KMS-11 (cell line): ENCODE measurements around the gene IFT57.

Source experiments
- H2AFZ ChIP-seq: fragments of 200-600 bp; sonication (generic); 2 replicates; pipeline ENCODE4 v1.6.1; 2016; ENCODE audit warnings: antibody characterized with exemption, mixed run types, low read depth
- H3K27ac ChIP-seq: fragments of 200-600 bp; sonication (generic); 2 replicates; pipeline ENCODE4 v1.6.1; 2016; ENCODE audit warnings: mild to moderate bottlenecking, mixed run types
- H3K27me3 ChIP-seq: fragments of 200-600 bp; sonication (generic); 2 replicates; pipeline ENCODE4 v1.6.1; 2017; ENCODE audit warnings: mild to moderate bottlenecking, low read depth, mixed run types, moderate library complexity; ENCODE audit not compliant: insufficient read depth
- H3K36me3 ChIP-seq: fragments of 200-600 bp; sonication (generic); 2 replicates; pipeline ENCODE4 v1.6.1; 2017; ENCODE audit warnings: mild to moderate bottlenecking, mixed run types; ENCODE audit not compliant: insufficient read depth
- H3K4me1 ChIP-seq: fragments of 200-600 bp; sonication (generic); 2 replicates; pipeline ENCODE4 v1.6.1; 2016; ENCODE audit warnings: mild to moderate bottlenecking, low read depth, mixed run types; ENCODE audit not compliant: poor library complexity, severe bottlenecking
- H3K4me2 ChIP-seq: fragments of 200-600 bp; sonication (generic); 2 replicates; pipeline ENCODE4 v1.7.0; 2016; ENCODE audit warnings: mild to moderate bottlenecking, mixed run types
- H3K4me3 ChIP-seq: fragments of 200-600 bp; sonication (generic); IDR thresholded peaks from 2 replicates; pipeline ENCODE4 v1.6.1; 2017; ENCODE audit warnings: low read depth, low read length, mixed read lengths; ENCODE audit not compliant: insufficient read depth
- H3K79me2 ChIP-seq: fragments of 200-600 bp; sonication (generic); 2 replicates; pipeline ENCODE4 v1.6.1; 2016; ENCODE audit warnings: low read depth, mixed run types; ENCODE audit not compliant: insufficient read depth
- H3K9ac ChIP-seq: fragments of 200-600 bp; sonication (generic); 2 replicates; pipeline ENCODE4 v1.6.1; 2016; ENCODE audit warnings: mild to moderate bottlenecking, mixed run types
- H4K20me1 ChIP-seq: fragments of 200-600 bp; sonication (generic); 2 replicates; pipeline ENCODE4 v1.6.1; 2016; ENCODE audit warnings: mild to moderate bottlenecking, mixed run types; ENCODE audit not compliant: insufficient read depth
- TF ChIP-seq, protein P1 (sequence below): fragments of 200-600 bp; sonication (generic); conservative IDR thresholded peaks from 2 replicates; pipeline ENCODE4 v1.6.1; 2017; ENCODE audit warnings: low read depth, mild to moderate bottlenecking, antibody characterized with exemption, low read length, moderate library complexity, mixed read lengths

IFT57 gene

DNA sequence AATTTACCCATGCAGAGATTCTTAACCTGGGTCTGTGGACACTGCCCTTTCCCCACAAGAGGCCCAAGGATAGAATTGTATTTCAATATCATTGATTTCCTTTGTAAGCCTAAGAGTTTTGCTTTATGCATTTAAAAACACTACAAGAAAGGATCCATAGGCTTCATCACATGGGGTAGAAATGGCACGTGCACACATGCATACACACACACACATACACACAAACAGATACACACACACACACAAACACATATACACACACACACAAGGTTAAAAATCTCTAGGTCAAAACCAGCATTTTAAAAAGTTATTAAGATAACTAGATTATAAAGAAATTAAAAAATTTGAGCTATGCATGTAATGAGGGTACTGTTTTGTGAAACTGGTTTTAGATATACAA lies 95.9 kb downstream of the IFT57 start:
- TF ChIP-seq, protein P1, sequence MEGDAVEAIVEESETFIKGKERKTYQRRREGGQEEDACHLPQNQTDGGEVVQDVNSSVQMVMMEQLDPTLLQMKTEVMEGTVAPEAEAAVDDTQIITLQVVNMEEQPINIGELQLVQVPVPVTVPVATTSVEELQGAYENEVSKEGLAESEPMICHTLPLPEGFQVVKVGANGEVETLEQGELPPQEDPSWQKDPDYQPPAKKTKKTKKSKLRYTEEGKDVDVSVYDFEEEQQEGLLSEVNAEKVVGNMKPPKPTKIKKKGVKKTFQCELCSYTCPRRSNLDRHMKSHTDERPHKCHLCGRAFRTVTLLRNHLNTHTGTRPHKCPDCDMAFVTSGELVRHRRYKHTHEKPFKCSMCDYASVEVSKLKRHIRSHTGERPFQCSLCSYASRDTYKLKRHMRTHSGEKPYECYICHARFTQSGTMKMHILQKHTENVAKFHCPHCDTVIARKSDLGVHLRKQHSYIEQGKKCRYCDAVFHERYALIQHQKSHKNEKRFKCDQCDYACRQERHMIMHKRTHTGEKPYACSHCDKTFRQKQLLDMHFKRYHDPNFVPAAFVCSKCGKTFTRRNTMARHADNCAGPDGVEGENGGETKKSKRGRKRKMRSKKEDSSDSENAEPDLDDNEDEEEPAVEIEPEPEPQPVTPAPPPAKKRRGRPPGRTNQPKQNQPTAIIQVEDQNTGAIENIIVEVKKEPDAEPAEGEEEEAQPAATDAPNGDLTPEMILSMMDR: no peak
- Histone ChIP-seq H3K9ac (peak overlapping the region; percentile 87; the same call in 1 of the 2 replicates), H4K20me1 (no peaks in the 10 kb centered on the region), H3K4me2 (peak overlapping the region; percentile 94; the same call in 1 of the 2 replicates), H2AFZ (no peak overlapping the region), H3K36me3 (no peaks in the 10 kb centered on the region), H3K4me3 (peak overlapping the region; percentile 37), H3K27me3 (no peaks in the 10 kb centered on the region), H3K27ac (peak overlapping the region; percentile 96), H3K79me2 (no peaks in the 10 kb centered on the region), H3K4me1 (peaks cover 47% of the 10 kb centered on the region)

DNA sequence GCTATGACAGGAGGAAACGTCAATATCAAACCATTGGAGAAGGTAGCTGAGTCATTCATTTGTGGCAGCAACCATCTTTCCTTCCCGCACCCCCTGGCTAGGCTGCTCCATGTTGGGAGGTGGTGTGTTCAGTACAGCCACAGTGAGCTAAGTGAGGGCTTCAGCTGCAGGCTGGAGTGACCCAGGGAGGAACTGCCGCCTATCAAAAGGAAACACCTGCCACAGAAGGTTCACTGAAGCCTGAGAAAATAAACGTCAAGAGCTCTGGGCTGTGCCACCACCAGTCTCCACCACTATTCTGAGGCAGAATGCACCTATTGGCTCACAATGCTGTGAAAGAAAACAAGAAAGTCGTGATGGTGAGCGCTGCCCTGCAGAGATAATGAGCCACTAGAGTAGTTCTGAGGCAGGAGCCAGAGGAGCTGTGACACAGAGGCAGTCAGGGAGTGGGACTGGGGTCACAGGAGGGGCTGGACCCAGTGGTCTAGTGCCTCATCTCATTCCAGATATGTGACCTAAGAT lies 96.6 kb downstream of the IFT57 start:
- Histone ChIP-seq H3K4me2 (peak overlapping the region; percentile 94), H2AFZ (peak overlapping the region; percentile 85), H4K20me1 (no peaks in the 10 kb centered on the region), H3K27me3 (no peaks in the 10 kb centered on the region), H3K4me1 (peaks cover 47% of the 10 kb centered on the region), H3K36me3 (no peaks in the 10 kb centered on the region), H3K4me3 (peak overlapping the region; percentile 37), H3K9ac (peak overlapping the region; percentile 87), H3K27ac (peak overlapping the region; percentile 96), H3K79me2 (no peaks in the 10 kb centered on the region)
- TF ChIP-seq, protein P1: no peak

DNA sequence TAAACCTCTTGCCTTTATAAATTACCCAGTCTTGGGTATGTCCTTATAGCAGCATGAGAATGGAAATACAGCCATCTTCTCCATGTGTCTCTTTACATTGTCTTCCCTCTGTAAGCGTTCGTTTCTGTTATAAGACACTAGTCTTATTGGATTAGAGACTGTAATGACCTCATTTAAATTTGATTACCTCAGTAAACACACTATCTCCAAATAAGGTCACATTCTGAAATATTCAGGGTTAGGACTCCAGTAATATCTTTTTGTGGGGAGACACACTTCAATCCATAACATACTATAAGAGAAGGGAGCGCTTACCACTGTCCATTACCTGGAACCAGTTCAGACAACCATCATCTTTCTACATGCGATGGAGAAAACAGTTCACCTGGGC lies 97.1 kb downstream of the IFT57 start:
- H2AFZ ChIP-seq: peak overlapping the region; percentile 85
- peak overlapping the region; percentile 87 for H3K9ac ChIP-seq
- TF ChIP-seq, protein P1: no peak
- peak overlapping the region; percentile 94 for H3K4me2 ChIP-seq
- no peaks in the 10 kb centered on the region for H4K20me1 ChIP-seq
- H3K27ac ChIP-seq: peak overlapping the region; percentile 96
- H3K4me3 ChIP-seq: peak overlapping the region; percentile 52
- H3K27me3 ChIP-seq: no peaks in the 10 kb centered on the region
- no peaks in the 10 kb centered on the region for H3K36me3 ChIP-seq
- H3K4me1 ChIP-seq: peaks cover 47% of the 10 kb centered on the region
- H3K79me2 ChIP-seq: no peaks in the 10 kb centered on the region

DNA sequence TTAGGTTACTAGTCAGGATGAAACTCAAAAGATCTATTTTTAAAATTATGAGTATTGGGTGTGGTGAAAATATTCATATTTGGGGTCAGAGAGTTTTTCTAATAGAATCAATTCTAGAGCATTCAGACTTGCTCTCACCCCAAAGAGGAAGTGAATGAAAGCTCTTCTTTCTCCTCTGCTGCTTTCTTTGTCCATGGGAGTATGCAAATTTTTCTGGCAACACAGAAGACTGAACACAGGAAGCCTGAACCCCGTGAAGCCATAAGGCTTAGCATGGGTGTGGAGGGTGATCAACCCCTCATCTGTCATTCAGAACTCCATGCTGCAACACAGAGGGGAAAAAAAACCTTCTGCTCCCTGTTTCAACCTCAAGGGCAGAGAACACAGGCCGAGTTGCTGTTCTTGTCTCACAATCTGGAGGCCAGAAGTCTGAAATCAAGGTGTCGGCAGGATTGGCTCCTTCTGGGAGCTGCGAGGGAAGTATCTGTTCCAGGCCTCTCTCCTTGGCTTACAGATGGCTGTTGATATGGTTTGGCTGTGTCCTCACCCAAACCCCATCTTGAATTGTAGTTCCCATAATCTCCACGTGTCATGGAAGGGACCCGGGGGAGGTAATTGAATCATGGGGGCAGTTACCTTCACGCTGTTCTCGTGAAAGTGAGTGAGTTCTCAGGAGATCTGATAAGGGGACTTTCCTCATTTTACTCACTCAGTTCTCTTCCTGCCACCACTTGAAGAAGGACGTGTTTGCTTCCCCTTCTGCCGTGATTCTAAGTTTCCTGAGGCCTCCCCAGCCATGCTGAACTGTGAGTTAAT lies 97.7 kb downstream of the IFT57 start:
- peak overlapping the region; percentile 96 for H3K27ac ChIP-seq
- peak overlapping the region; percentile 52 for H3K4me3 ChIP-seq
- H3K4me2 ChIP-seq: peak overlapping the region; percentile 94
- peak overlapping the region; percentile 87 for H3K9ac ChIP-seq
- peak overlapping the region; percentile 85 for H2AFZ ChIP-seq
- H3K36me3 ChIP-seq: no peaks in the 10 kb centered on the region
- TF ChIP-seq, protein P1: no peak
- no peaks in the 10 kb centered on the region for H3K79me2 ChIP-seq
- H3K4me1 ChIP-seq: peaks cover 47% of the 10 kb centered on the region
- no peaks in the 10 kb centered on the region for H3K27me3 ChIP-seq
- H4K20me1 ChIP-seq: no peaks in the 10 kb centered on the region
